ENCODE results near the gene DNAJA4.

GRCh38 chr15:78241017-78241416, 23.3 kb upstream of the DNAJA4 start:
- TF ChIP-seq RARB (CRISPR knock-in tag; IDR thresholded peaks at IDR 0.05) (no peak), PPARA (CRISPR knock-in tag; IDR thresholded peaks at IDR 0.05; ENCODE audit: borderline replicate concordance) (no peak), ZNF70 (CRISPR knock-in tag; IDR thresholded peaks at IDR 0.05) (no peak), BACH2 (CRISPR knock-in tag; IDR thresholded peaks at IDR 0.05; ENCODE audit: borderline replicate concordance) (no peak), GLIS3 (CRISPR knock-in tag; IDR thresholded peaks at IDR 0.05) (no peak), ZFP30 (CRISPR knock-in tag; IDR thresholded peaks at IDR 0.05) (no peak)
